K562 (cell line): Measurements from ENCODE around the gene COG4. TPM values are rescaled to one million over a fixed set of nuclear protein-coding genes. Genes with fewer than 3 reads are reported as not detected.

Experiments
- ATAC-seq: fragments of 200-7000 bp; cut with Tn5 transposase; 3 replicates; pipeline ENCODE4 v1.9.1; 2020; ENCODE audit warnings: moderate library complexity
- BruUV-seq: library from RNA; stranded (reverse); fragments of 400-500 nt; replicated peaks from 2 replicates; lab custom pipeline; 2021; lab: Mats Ljungman, UMichigan
- CTCF ChIA-PET: fragments of 300-600 bp; formaldehyde crosslinking; extraction: SDS; loops from one replicate; lab custom pipeline; 2021; ENCODE audit warnings: low intra/inter-chr PET ratio; lab: Yijun Ruan, JAX
- POLR2A ChIA-PET: fragments of 300-600, 350-650 bp; sonication (Branson Sonifier 250); formaldehyde crosslinking; extraction: SDS; loops from one replicate; lab custom pipeline; 2021; ENCODE audit warnings: antibody characterized with exemption, inconsistent platforms; lab: Yijun Ruan, JAX
- DNase-seq, 4 experiments: peaks; one replicate each; pipeline versions ENCODE4 v3.0.0 to v3.0.0-alpha.2; 2011 to 2018; ENCODE audit warnings: low spot score in 3 of 4, mixed read lengths in 3 of 4; ENCODE audit errors: extremely low read depth in 1 of 4
- FAIRE-seq: peaks from 2 replicates; lab custom pipeline; 2011; peaks lifted over from hg19 to GRCh38; lab: Jason Lieb, UNC
- H2AFZ ChIP-seq: 2 replicates; pipeline ENCODE4 v1.6.0; 2011; ENCODE audit warnings: low read depth, low read length, control low read depth, inconsistent platforms
- H3K27ac ChIP-seq: fragments of 200-600 bp; 3 replicates; pipeline ENCODE4 v1.8.0; 2011; ENCODE audit warnings: low read depth, mild to moderate bottlenecking, control low read depth, inconsistent platforms, low read length, moderate library complexity, mixed read lengths; ENCODE audit errors: extremely low read depth
- H3K27me3 ChIP-seq, 2 experiments: fragments of 300-600 bp in 1 of 2; 2 replicates in 1 of 2; 3 replicates in 1 of 2; pipeline versions ENCODE4 v1.6.0 to v1.8.0; 2011; ENCODE audit warnings: inconsistent platforms in 2 of 2, low read length in 2 of 2, mild to moderate bottlenecking in 1 of 2, mixed read lengths in 1 of 2, moderate library complexity in 1 of 2; ENCODE audit not compliant: control insufficient read depth in 2 of 2, insufficient read depth in 2 of 2
- H3K36me3 ChIP-seq: fragments of 300-600 bp; 3 replicates; pipeline ENCODE4 v1.8.0; 2011; ENCODE audit warnings: mild to moderate bottlenecking, low read length, inconsistent platforms; ENCODE audit not compliant: control insufficient read depth, insufficient read depth
- H3K4me1 ChIP-seq, 2 experiments: fragments of 200-600 bp in 1 of 2; replicated peaks in 1 of 2; 2 replicates in 1 of 2; 3 replicates in 1 of 2; pipeline versions ENCODE4 v1.5.1 to v1.8.0; 2011; ENCODE audit warnings: inconsistent platforms in 2 of 2, low read length in 2 of 2, mild to moderate bottlenecking in 1 of 2, mixed read lengths in 1 of 2, moderate library complexity in 1 of 2; ENCODE audit not compliant: control insufficient read depth in 2 of 2, insufficient read depth in 2 of 2
- H3K4me2 ChIP-seq: 2 replicates; pipeline ENCODE4 v1.6.1; 2011; ENCODE audit warnings: low read length, control low read depth, inconsistent platforms, mixed read lengths; ENCODE audit not compliant: insufficient read depth
- H3K4me3 ChIP-seq: fragments of 200-600 bp; sonication (generic), shearing (Covaris generic); 2 replicates; pipeline ENCODE4 v1.5.1; 2016; ENCODE audit warnings: control low read depth, inconsistent platforms
- H3K79me2 ChIP-seq: fragments of 200-600 bp; 3 replicates; pipeline ENCODE4 v1.8.0; 2011; ENCODE audit warnings: low read length, inconsistent platforms; ENCODE audit not compliant: control insufficient read depth, insufficient read depth
- H3K9ac ChIP-seq, 2 experiments: 2 replicates each; pipeline versions ENCODE4 v1.6.0 to v1.6.1; 2011; ENCODE audit warnings: low read depth in 2 of 2, low read length in 2 of 2, control low read depth in 1 of 2, inconsistent platforms in 1 of 2, mild to moderate bottlenecking in 1 of 2, mixed read lengths in 1 of 2; ENCODE audit not compliant: insufficient read depth in 1 of 2
- H3K9me1 ChIP-seq: one replicate; pipeline ENCODE4 v1.6.0; 2011; ENCODE audit warnings: inconsistent platforms, mild to moderate bottlenecking, low read length, moderate library complexity; ENCODE audit not compliant: control insufficient read depth, insufficient read depth
- H3K9me3 ChIP-seq: replicated peaks from 2 replicates; pipeline ENCODE4 v1.5.1; 2011; ENCODE audit warnings: low read depth, low read length, inconsistent platforms; ENCODE audit not compliant: control insufficient read depth, insufficient read depth
- H4K20me1 ChIP-seq: replicated peaks from 2 replicates; pipeline ENCODE4 v1.6.1; 2011; ENCODE audit warnings: low read length, inconsistent platforms, mixed read lengths; ENCODE audit not compliant: control insufficient read depth, insufficient read depth
- CBX5 ChIP-seq: IDR thresholded peaks from 2 replicates; pipeline ENCODE4 v1.6.1; 2014; ENCODE audit warnings: low read depth, borderline replicate concordance
- KLF13 ChIP-seq: fragments of 450-650 bp; IDR thresholded peaks from 2 replicates; pipeline ENCODE4 v1.6.1; 2016; ENCODE audit warnings: missing genetic modification characterization, low read depth, mild to moderate bottlenecking, missing compliant biosample characterization, moderate library complexity, borderline replicate concordance
- POLR2G ChIP-seq: fragments of 200-400 bp; formaldehyde crosslinking; IDR thresholded peaks from 2 replicates; pipeline ENCODE4 v1.6.1; 2017; ENCODE audit warnings: low read depth, mild to moderate bottlenecking, antibody characterized with exemption, low read length, moderate library complexity
- POU5F1 ChIP-seq: fragments of 150-350 bp; IDR thresholded peaks from 2 replicates; pipeline ENCODE4 v1.6.1; 2014; ENCODE audit warnings: borderline replicate concordance, low read length, low read depth, mild to moderate bottlenecking; ENCODE audit not compliant: partially characterized antibody
- U2AF2 ChIP-seq: fragments of 200-400 bp; formaldehyde crosslinking; optimal IDR thresholded peaks from 2 replicates; pipeline ENCODE3; 2017; ENCODE audit warnings: low read depth, mild to moderate bottlenecking, low read length
- ZNF133 ChIP-seq: fragments of 250-450 bp; sonication (Bioruptor Pico); IDR thresholded peaks from 2 replicates; pipeline ENCODE4 v1.4.0; 2020; ENCODE audit warnings: mild to moderate bottlenecking
- WGBS: fragments of 100-300 bp; shearing (Covaris generic); methylation state at CpG from one replicate; pipeline ENCODE4 v1.1.6; 2016; ENCODE audit warnings: low coverage, mixed read lengths; ENCODE audit not compliant: insufficient coverage; ENCODE audit errors: missing lambda C conversion rate; 5-methylcytosine and 5-hydroxymethylcytosine counted together
- in situ Hi-C: fragments of 300-500 bp; cut with MboI; formaldehyde crosslinking; loops from 4 replicates; pipeline ENCODE4 v1.15.0; 2018; ENCODE audit warnings: inconsistent platforms, mixed read lengths
- intact Hi-C: fragments of 100-400 bp; cut with micrococcal nuclease; formaldehyde crosslinking; loops from 2 replicates; pipeline ENCODE4 v1.14.2; 2022
- polyA plus RNA-seq, 8 experiments: library from polyadenylated mRNA; depleted of rRNA in 4 of 8; stranded (reverse) in 5 of 8; unstranded in 3 of 8; fragments of >200 nt; fragmentation: Nextera tagmentation in 2 of 8; fragmentation: Illumina TruSeq in 1 of 8; extraction: Ambion mirVana in 2 of 8; extraction: Trizol in 1 of 8; gene quantifications; 2 replicates each; pipeline versions ENCODE4 v1.2.1 to v1.2.3, GENCODE V29; 2011 to 2014; ENCODE audit warnings: inconsistent platforms in 1 of 8, missing spikeins in 1 of 8
- total RNA-seq, 7 experiments: library from RNA; depleted of rRNA in 6 of 7; stranded (reverse); fragments of >200 nt in 6 of 7; fragmentation: Illumina TruSeq in 2 of 7; extraction: Trizol in 2 of 7; gene quantifications; 2 replicates each; pipeline versions ENCODE4 v1.2.1 to v1.2.3, GENCODE V29; 2011 to 2021; ENCODE audit warnings: low replicate concordance in 1 of 7

Gene COG4
- total and polyA plus RNA-seq, 9 of the 15 experiments (the other 6 are each of a cell fraction or from before 2014, with no cell fraction given): 13.7 to 73.9 (median 44.2) TPM

DNA sequence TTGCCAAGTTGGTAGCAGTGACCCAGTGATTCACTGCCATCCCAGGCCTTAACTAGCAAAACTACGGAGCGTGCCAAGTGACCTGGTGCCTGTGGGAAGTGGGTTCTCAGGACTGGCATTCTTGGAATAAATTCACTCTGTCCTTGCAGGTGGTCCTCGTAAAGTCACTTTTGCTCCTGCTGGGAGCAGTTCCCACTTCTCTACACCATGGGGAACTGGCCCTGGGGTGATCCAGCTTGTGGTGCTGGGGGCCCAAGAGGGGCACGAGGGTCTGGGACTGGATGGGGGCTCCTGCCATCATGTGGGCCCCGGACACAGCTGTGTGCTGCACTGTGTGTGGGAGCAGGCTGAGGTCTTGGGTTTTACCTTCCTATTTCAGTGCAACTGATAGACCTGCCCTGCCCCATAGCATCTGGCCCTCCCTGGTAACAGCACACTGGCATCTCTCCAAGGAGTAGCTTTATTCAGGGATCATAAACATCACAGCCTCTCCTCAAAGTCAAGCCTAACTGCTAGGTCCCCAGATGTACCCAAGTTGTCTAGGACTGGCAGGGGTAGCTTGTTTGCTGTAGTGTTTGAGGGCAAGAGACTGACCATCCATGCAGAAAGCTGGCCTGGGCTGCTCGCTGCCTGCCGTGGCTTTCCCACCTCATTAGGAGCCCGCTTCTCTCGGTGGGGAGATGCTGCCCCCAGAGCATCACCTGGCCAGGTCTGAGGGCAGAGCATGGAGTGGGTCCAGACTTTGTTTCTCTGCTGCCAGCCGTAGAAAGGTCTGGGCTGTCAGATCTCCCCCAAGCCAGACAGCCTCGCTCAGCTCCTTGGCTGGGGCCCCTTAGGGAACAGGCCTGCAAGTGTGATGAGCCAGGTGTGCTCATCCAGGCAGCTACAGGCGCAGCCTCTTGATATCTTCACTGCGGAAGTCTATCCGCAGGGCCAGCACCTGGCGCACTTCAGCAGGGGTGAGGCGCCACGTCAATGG, 42.9 kb downstream of the COG4 start:
- Histone ChIP-seq H3K4me1 (peaks cover 0 to 9% of the 10 kb centered on the region in 2 experiments; a peak in 2 of 5 replicates), H3K36me3 (peaks cover 67% of the 10 kb centered on the region; the same call in 2 of the 3 replicates), H3K4me2 (no peak overlapping the region), H3K9me1 (peaks cover 3% of the 10 kb centered on the region), H3K9ac (peak overlapping the region in 1 of 2 experiments; percentile 46; a peak in 1 of 4 replicates), H3K4me3 (no peak overlapping the region), H3K27ac (no peak overlapping the region), H3K9me3 (no peaks in the 10 kb centered on the region), H3K79me2 (no peaks in the 10 kb centered on the region), H3K27me3 (no peaks in the 10 kb centered on the region), H2AFZ (no peak overlapping the region), H4K20me1 (no peaks in the 10 kb centered on the region; the same call in 1 of the 2 replicates)
- CTCF ChIA-PET: no interaction called here
- POLR2A ChIA-PET: interaction anchor here (0.5 to 2.2 kb wide), 6 partner anchors 10 to 192 kb away, joined by 3 to 10 read pairs (median 3); no protein-coding TSS in a partner anchor
- 86% methylated on average over 17 of the region's 17 CpGs for WGBS
- no peak for TF ChIP-seq ZNF133 (CRISPR knock-in tag)
- no peak for TF ChIP-seq KLF13
- BruUV-seq: TSS peak; percentile 67
- intact Hi-C loops (no loop called here), in situ Hi-C loops (no loop called here)
- FAIRE-seq (no peak), DNase-seq (no peak), ATAC-seq (0 out of 3 replicates have a peak, but pooled peaks have one; percentile 11)

- peak overlapping the region in 1 of 2 experiments; percentile 55; a peak in 2 of 4 replicates for H3K9ac ChIP-seq
- ChIA-PET CTCF (no interaction called here), POLR2A (interaction anchor here (0.5 to 2.2 kb wide), 12 partner anchors 8 to 132 kb away, joined by 3 to 10 read pairs (median 4); partner anchors contain the start of gene DDX19A)
- peaks cover 3% of the 10 kb centered on the region for H3K9me1 ChIP-seq
- 78% methylated on average over 10 of the region's 10 CpGs for WGBS
- H3K4me3 ChIP-seq: no peak overlapping the region
- no peak overlapping the region for H2AFZ ChIP-seq
- peaks cover 60% of the 10 kb centered on the region; the same call in 2 of the 3 replicates for H3K36me3 ChIP-seq
- ATAC-seq (peak; percentile 12; the same call in 2 of the 3 replicates), DNase-seq (no peak), FAIRE-seq (no peak)
- H3K27me3 ChIP-seq: no peaks in the 10 kb centered on the region
- no peaks in the 10 kb centered on the region for H3K9me3 ChIP-seq
- in situ Hi-C loops (no loop called here), intact Hi-C loops (no loop called here)
- no peaks in the 10 kb centered on the region for H3K79me2 ChIP-seq
- H3K4me1 ChIP-seq: peaks cover 0 to 20% of the 10 kb centered on the region in 2 experiments; a peak in 2 of 5 replicates
- BruUV-seq: no TSS peak
- no peak for TF ChIP-seq POU5F1
- peak; percentile 59 for TF ChIP-seq POLR2G
- TF ChIP-seq CBX5: no peak
- no peak for TF ChIP-seq U2AF2
- TF ChIP-seq KLF13: no peak
- no peaks in the 10 kb centered on the region; the same call in 1 of the 2 replicates for H4K20me1 ChIP-seq
- no peak overlapping the region for H3K27ac ChIP-seq
- H3K4me2 ChIP-seq: no peak overlapping the region
These were observed 44.4 kb downstream of the COG4 start for GRCh38 chr16:70478912-70479341.
